ENCODE results near the gene CACNA1B.

DNA sequence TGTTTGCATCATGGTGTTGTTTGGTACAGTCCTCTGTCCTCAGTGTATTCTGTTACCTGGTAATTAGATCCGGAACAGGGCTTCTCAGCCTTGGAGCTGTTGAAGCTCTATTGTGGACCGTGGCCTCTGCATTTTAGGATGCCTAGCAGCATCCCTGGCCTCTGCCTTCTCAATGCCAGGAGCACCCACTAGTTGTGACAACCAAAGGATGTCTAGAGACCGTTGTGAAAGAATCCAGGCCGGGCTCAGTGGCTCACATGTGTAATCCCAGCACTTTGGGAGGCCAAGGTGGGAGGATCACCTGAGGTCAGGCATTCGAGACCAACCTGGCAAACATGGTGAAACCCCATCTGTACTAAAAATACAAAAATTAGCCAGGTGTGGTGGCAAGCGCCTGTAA lies 159.6 kb downstream of the CACNA1B start:
- no peak for TF ChIP-seq CTCF (conservative IDR thresholded peaks at IDR 0.05 in 1 of 2, IDR thresholded peaks at IDR 0.05 in 1 of 2; ENCODE audit: extremely low read depth in 1 of 2, insufficient read depth in 1 of 2, low read depth in 1 of 2, low read length in 2 of 2)
- no peak for TF ChIP-seq EZH2 (IDR thresholded peaks at IDR 0.05; ENCODE audit: borderline replicate concordance, low read length)

Measured in mammary epithelial cell (primary cell).